MCF 10A (cell line): ENCODE data around the gene NKX6-2. TPM values are rescaled to one million over a fixed set of nuclear protein-coding genes. Genes with fewer than 3 reads are reported as not detected.

Experiments used
- BruUV-seq: library from RNA; stranded (reverse); fragments of 400-500 nt; replicated peaks from 2 replicates; lab custom pipeline; 2021; lab: Mats Ljungman, UMichigan
- CTCF ChIA-PET: fragments of 300-600 bp; sonication (Branson Sonifier 250); formaldehyde crosslinking; extraction: SDS; loops from one replicate; lab custom pipeline; 2021; ENCODE audit warnings: antibody characterized with exemption, inconsistent platforms; lab: Yijun Ruan, JAX
- POLR2A ChIA-PET: fragments of 300-600, 350-650 bp; sonication (Branson Sonifier 250); formaldehyde crosslinking; extraction: SDS; loops from one replicate; lab custom pipeline; 2020; ENCODE audit warnings: antibody characterized with exemption, inconsistent platforms; lab: Yijun Ruan, JAX
- DNase-seq: peaks from one replicate; pipeline ENCODE4 v3.0.0-alpha.2; 2018; ENCODE audit not compliant: unreplicated experiment
- H3K27ac Mint-ChIP-seq: one replicate; pipeline ENCODE4 v1.8.0; 2022; ENCODE audit warnings: mild to moderate bottlenecking, low read depth, mixed read lengths; ENCODE audit not compliant: unreplicated experiment
- H3K27me3 Mint-ChIP-seq: one replicate; pipeline ENCODE4 v1.8.0; 2022; ENCODE audit warnings: mixed read lengths; ENCODE audit not compliant: insufficient read depth, unreplicated experiment
- H3K36me3 Mint-ChIP-seq: one replicate; pipeline ENCODE4 v1.8.0; 2022; ENCODE audit warnings: mild to moderate bottlenecking, moderate library complexity, mixed read lengths; ENCODE audit not compliant: insufficient read depth, unreplicated experiment
- H3K4me1 Mint-ChIP-seq: one replicate; pipeline ENCODE4 v1.8.0; 2022; ENCODE audit warnings: mixed read lengths; ENCODE audit not compliant: insufficient read depth, unreplicated experiment
- H3K4me3 Mint-ChIP-seq: one replicate; pipeline ENCODE4 v1.8.0; 2022; ENCODE audit warnings: mild to moderate bottlenecking, moderate library complexity, mixed read lengths; ENCODE audit not compliant: unreplicated experiment
- H3K9me3 Mint-ChIP-seq: one replicate; pipeline ENCODE4 v1.8.0; 2022; ENCODE audit warnings: mixed read lengths; ENCODE audit not compliant: unreplicated experiment
- CTCF ChIP-seq: fragments of 200-600 bp; IDR thresholded peaks from one replicate; pipeline ENCODE4 v1.8.0; 2022; ENCODE audit warnings: antibody characterized with exemption, mild to moderate bottlenecking; ENCODE audit not compliant: unreplicated experiment
- intact Hi-C: fragments of 100-400 bp; cut with micrococcal nuclease; formaldehyde crosslinking; loops from 2 replicates; pipeline ENCODE4 v1.14.1; 2022
- total RNA-seq: library from RNA; stranded (reverse); gene quantifications from 2 replicates; pipeline ENCODE4 v1.2.3, GENCODE V29; 2022

Gene NKX6-2
- total RNA-seq, 1 experiment from 2014 or later: not detected

DNA sequence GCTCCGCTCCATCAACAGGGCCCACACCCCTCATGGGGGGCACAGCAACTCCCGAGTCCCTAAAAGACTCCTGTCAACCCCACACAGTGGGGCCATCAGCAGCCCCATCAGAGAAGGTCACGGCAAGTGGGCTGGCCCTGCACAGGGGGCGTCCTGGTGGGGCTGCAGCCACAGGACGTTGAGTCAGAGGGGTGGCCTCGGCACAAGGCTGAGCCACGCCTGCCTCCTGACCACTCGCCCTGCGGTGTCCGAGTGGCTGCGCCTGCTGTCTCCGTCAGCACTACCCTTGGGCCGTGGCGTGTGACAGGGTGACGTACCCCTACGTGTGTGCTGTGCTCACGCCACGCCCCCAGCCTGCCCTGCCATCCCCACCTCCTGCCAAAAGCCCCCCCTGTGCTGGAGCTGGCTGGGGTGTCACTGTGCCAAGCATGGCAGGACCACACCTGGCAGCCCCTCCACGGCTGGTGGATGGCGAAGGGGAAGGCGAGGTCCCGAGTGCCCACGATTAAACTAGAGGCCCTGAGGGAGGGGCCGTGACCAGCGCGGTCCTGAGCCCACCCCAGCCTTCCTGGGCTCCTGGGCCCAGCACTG is 26.0 kb upstream of the NKX6-2 start:
- Mint-ChIP-seq H3K4me3 (no peak overlapping the region), H3K27ac (no peak overlapping the region), H3K36me3 (no peaks in the 10 kb centered on the region), H3K4me1 (no peaks in the 10 kb centered on the region), H3K9me3 (no peaks in the 10 kb centered on the region), H3K27me3 (peaks cover 25% of the 10 kb centered on the region)
- DNase-seq: no peak
- ChIA-PET CTCF (no interaction called here), POLR2A (no interaction called here)
- intact Hi-C loops: no loop called here
- BruUV-seq: no TSS peak
- TF ChIP-seq CTCF: no peak

GRCh38 chr10:132810807-132811700 is 25.1 kb upstream of the NKX6-2 start:
- intact Hi-C loops: no loop called here
- ChIA-PET POLR2A (no interaction called here), CTCF (no interaction called here)
- Mint-ChIP-seq H3K27me3 (peaks cover 25% of the 10 kb centered on the region), H3K4me3 (no peak overlapping the region), H3K9me3 (no peaks in the 10 kb centered on the region), H3K36me3 (no peaks in the 10 kb centered on the region), H3K4me1 (no peaks in the 10 kb centered on the region), H3K27ac (no peak overlapping the region)
- no peak for TF ChIP-seq CTCF
- no TSS peak for BruUV-seq
- no peak for DNase-seq

DNA sequence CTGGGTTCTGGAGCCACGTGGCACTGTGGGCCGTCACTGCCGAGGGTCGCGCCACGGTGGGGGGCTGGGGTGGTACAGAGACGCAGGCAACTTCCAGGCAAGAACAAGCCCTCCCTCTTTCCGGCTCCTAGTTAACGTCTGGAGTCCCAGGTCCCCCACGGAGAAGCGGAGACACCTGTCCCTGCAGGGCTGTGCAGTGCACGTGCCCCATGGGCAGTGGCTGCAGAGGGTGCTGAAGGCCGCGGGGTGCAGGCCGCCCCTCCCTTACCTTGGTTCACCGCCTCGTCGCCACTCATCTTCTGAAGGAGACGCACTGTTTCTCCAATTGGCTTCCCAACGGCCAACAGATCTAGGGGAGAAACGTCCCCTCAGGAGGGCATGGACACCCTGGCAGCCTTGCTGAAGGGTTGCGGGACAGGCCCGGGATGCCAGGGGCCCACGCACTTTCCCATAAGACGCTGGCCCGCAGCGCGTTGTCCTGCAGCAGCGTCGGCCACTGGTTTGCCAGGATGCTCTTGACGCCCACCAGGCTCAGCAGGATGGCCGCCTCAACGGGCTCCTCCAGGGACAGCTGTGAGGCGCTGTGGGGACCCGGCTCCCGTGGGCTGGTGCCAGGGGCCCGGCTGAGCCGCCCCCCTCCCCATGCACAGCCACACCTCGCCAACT is 24.3 kb upstream of the NKX6-2 start:
- intact Hi-C loops: no loop called here
- H3K4me1 Mint-ChIP-seq: no peaks in the 10 kb centered on the region
- ChIA-PET POLR2A (no interaction called here), CTCF (no interaction called here)
- H3K36me3 Mint-ChIP-seq: no peaks in the 10 kb centered on the region
- no peak for TF ChIP-seq CTCF
- no TSS peak for BruUV-seq
- no peak overlapping the region for H3K27ac Mint-ChIP-seq
- no peaks in the 10 kb centered on the region for H3K9me3 Mint-ChIP-seq
- no peak overlapping the region for H3K4me3 Mint-ChIP-seq
- DNase-seq: no peak
- H3K27me3 Mint-ChIP-seq: peaks cover 20% of the 10 kb centered on the region
